Superior temporal gyrus (tissue), 1 donor: ENCODE measurements around the gene MCUR1.
A peak's percentile ranks its signal among the peaks of the same experiment; 100 is the strongest.
"Not testable (repeated sequence)": the region's sequence is repeated elsewhere in the genome, so short reads cannot be mapped to it uniquely, and the experiment has no call there.

Experiments used
- DNase-seq: peaks from one replicate; pipeline ENCODE4 v3.0.0-alpha.2; 2016; ENCODE audit errors: extremely low spot score

Gene MCUR1

DNA sequence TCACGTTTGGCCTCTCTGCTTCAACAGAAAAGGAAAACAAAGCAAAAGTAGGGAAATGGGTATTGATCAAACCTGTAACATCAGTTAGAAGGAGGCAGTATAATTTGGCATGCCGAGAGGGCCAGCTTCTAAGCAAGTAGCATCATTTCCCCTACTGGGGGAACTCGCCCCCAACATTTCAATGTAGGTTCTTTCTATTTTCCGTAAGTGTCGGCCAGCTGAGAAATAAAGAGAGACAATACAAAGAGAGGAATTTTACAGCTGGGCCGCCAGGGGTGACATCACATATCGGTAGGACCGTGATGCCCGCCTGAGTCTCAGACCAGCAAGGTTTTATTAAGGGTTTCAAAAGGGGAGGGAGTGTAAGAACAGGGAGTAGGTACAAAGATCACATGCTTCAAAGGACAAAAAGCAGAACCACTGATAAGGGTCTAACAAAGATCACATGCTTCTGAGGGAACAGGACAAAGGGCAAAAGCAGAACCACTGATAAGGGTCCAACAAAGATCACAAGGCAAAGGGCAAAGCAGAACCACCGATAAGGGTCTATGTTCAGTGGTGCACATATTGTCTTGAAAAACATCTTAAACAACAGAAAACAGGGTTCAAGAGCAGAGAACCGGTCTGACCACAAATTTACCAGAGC, 14.4 kb upstream of the MCUR1 start:
- not testable (repeated sequence) for DNase-seq

GRCh38 chr6:13827032-13827431, 12.7 kb upstream of the MCUR1 start:
- DNase-seq: no peak

DNA sequence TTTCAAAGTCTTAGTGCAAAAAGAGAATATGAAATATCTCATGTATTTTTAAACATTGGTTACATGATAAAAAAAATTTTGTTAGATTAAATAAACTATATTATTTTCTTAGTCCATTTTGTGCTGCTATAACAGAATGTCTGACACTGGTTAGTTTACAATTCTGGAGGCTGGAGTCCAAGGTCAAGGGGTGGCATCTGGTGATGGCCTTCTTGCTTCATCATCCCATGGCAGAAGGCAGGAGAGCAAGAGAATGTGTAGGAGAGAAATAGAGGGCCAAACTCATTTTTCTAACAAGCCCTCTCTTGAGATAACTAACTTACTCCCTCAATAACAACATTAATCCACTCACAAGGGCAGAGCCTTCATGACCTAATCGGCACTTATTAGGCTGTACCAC, 11.5 kb upstream of the MCUR1 start:
- DNase-seq: no peak

DNA sequence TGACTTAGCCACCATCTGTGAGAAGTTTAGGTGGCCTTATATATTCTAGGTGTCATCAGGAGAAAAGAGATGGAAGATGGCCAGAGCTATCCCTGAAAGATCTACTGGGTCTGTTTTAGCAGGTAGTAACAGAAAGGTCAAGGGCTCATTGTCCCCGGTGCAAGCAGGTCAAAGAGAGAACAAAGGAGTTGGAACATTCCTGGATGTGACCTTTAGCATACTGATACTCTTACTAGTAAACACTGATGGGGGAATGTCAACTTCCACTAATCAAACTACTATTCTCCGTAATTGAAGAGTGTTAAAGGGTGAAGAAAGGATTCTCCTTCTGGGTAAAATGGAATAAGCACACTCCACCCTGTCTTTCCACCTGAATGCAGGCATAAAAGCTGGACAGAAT, 4.0 kb upstream of the MCUR1 start:
- DNase-seq: no peak

GRCh38 chr6:13814938-13815575, 700 bp upstream of the MCUR1 start:
- no peak for DNase-seq

DNA sequence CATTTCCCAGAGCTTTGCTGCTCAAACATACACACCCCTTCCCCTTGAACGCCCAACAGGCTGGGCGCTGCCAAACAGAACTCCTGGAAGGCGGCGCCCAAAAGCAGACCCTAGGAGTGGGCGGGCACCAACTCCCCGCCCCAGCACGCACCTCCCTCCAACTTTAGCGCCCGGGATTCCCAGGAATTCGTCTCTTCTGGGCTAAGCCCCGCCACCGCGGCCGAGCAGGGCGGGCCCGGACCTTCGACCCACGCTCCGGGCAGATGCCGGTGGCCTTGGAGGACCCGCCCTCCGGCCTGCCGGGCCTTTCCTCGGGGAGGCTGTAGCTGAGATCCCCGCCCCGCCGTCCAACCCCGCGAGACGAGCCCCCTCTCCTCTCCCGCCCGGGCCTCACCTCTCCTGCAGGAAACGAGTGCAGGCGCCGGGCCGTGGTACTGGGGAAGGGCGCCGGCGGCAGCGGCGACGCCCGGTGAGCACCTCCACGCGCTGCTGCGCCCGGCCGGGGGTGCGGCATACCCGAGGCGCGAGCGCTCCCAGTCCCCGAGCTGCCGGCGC, 659 bp downstream of the MCUR1 start:
- DNase-seq: no peak

- DNase-seq: no peak
Observed at GRCh38 chr6:13813026-13813425, 1.3 kb downstream of the MCUR1 start.

GRCh38 chr6:13812359-13812642, 2.1 kb downstream of the MCUR1 start:
- DNase-seq: no peak

DNA sequence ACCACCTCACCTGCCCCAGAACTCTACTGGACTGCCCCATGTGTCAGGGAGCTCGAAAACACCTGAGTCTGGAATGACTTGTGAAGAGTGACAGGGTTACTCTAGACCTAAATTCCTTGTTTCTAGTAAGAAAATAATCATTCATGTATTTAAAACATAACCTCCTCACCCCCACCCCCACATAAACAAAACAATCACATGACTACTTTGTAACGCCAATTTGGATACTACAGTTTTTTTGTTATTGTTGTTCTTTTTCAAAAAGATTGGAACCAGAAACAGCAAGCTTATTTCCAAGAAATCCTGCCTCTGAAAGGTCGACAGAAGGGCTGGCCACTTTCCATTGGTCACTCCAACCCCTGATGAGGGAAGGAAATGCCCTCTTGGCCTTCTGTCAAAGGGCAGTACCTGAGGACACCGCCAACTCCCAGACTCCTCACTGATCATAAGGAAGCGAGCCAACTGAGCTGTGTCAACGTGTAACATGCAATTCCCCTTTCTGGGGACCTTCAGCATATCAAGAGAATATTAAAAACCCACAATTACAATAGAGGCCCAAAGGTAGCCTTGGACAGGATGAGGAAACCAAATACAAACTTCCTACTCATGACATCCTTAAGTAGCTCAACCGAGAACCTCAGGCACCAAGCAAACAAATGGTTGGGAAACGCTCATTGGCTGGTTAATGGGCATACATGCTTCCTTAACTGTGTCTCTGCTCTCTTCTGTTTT, 2.6 kb downstream of the MCUR1 start:
- no peak for DNase-seq

GRCh38 chr6:13810688-13811446, 3.5 kb downstream of the MCUR1 start:
- no peak for DNase-seq

GRCh38 chr6:13808801-13809200, 5.6 kb downstream of the MCUR1 start:
- no peak for DNase-seq

DNA sequence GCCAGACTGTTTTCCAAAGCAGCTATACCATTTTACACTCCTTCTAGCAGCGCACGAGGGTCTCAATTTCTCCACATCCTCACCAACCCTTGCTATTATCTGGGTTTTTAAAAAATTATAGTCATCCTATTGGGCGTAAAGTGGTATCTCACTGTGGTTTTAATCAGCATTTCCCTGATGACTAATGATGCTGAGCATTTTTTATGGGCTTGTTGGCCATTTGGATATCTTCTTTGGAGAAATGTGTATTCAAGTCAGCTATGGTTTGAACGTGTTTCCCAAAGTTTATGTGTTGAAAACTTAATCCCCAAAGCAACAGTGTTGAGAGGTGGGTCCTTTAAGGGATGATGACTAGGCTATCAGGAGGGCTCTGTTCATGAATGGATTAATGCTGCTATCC, 6.7 kb downstream of the MCUR1 start:
- no peak for DNase-seq

GRCh38 chr6:13803581-13803980, 10.8 kb downstream of the MCUR1 start:
- no peak for DNase-seq

GRCh38 chr6:13800615-13801014, 13.7 kb downstream of the MCUR1 start:
- no peak for DNase-seq

- DNase-seq: no peak
Observed at GRCh38 chr6:13796781-13797180, 17.6 kb downstream of the MCUR1 start.

GRCh38 chr6:13795041-13795750, 19.2 kb downstream of the MCUR1 start:
- DNase-seq: peak; percentile 93

DNA sequence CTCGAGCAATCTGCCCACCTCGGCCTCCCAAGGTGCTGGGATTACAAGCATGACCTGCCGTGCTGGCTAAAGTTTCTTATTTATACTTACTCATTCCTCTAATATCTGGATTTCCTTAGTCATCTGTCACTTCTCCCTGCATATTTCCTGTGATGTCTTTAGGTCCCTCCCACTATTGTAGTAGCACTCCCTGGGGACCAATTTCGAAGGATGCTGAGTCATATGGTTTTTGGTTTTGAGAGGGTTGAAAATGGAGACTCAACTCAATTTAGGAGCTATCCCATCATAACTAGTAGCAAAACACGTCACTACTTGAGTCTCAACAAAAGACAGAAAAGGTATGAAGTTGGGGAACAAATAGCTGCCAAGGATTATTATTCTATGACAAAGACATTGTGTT, 20.2 kb downstream of the MCUR1 start:
- no peak for DNase-seq

DNA sequence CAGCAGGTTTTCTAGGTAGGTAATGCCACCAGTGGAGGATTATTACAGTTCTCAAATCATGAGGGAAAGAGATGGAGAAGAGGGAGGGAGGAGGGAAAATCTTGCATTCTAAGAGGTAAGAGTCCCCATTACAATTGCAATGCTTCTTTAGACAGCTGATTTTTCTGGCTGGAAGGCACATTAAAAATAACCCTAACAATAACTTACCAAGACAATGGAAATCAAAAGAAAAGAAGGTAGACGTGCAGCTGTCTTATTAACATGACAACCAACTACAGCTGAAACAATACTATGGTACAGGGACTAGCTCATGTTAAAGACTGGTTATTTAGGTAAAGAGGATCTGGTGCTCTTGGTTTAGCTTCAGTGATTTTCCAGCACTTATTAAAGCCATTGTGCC, 24.6 kb downstream of the MCUR1 start:
- no peak for DNase-seq

- DNase-seq: no peak
Observed at GRCh38 chr6:13788820-13789219, 25.5 kb downstream of the MCUR1 start.

DNA sequence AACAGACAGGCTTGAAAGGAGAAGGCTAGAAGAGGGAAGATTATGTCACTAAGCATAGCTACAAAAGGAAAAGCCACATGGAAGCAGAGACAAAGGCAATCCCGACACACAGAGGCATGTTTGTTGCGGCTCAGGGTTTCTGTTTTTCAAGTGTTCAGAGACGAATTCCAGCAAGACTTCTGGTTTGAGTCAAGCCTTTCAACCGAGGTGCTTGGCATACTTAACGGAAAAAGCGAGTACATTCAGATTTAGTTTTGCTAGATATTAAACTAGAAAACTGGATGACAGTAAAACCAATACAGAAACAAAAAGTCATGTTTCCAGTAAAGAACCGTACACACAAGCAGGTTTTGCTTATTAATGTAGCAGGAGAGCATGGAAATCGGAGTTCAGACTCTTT, 27.2 kb downstream of the MCUR1 start:
- DNase-seq: no peak

GRCh38 chr6:13780162-13780561, 34.2 kb downstream of the MCUR1 start:
- not testable (repeated sequence) for DNase-seq

DNA sequence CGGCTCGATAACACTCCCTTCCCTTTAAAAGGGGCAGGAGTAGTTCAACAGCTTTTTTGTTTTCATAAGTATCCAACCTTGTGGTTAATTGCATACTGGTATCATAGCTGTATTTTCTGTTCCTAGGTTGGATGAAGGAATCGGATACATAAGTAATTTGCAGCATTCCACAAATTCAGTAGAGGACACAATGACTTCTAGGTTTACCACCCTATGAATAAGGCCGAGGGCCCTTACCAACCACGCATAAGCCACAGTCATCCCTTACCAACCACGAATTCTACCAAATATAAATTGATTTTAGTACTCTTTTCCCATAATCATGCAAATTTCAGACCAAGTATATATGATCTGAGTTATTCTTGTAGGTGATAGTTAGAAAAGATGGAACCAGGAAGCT, 36.3 kb downstream of the MCUR1 start:
- no peak for DNase-seq
